GM18508 (cell line): Measurements from ENCODE around the gene CSE1L.
"Not testable (repeated sequence)": the region's sequence is repeated elsewhere in the genome, so short reads cannot be mapped to it uniquely, and the experiment has no call there.

Source experiments
- ATAC-seq: cut with Tn5 transposase; IDR thresholded peaks from one replicate; pipeline ENCODE4 v1.9.1; 2021; ENCODE audit warnings: moderate number of reproducible peaks; ENCODE audit not compliant: insufficient read depth, unreplicated experiment

Gene CSE1L

GRCh38 chr20:49054056-49054643, 8.0 kb downstream of the CSE1L start:
- ATAC-seq = no peak

GRCh38 chr20:49063279-49063678, 17.2 kb downstream of the CSE1L start:
- ATAC-seq = no peak

- no peak for ATAC-seq
Observed at GRCh38 chr20:49074521-49074920, 28.4 kb downstream of the CSE1L start.

- no peak for ATAC-seq
Observed at GRCh38 chr20:49078310-49078709, 32.2 kb downstream of the CSE1L start.

- ATAC-seq = not testable (repeated sequence)
Observed at GRCh38 chr20:49082295-49082694, 36.2 kb downstream of the CSE1L start.

GRCh38 chr20:49091104-49091503, 45.0 kb downstream of the CSE1L start:
- ATAC-seq = no peak

- no peak for ATAC-seq
Observed at GRCh38 chr20:49091762-49092161, 45.6 kb downstream of the CSE1L start.

GRCh38 chr20:49096203-49096730, 50.2 kb downstream of the CSE1L start:
- no peak for ATAC-seq

GRCh38 chr20:49097159-49097558, 51.0 kb downstream of the CSE1L start:
- ATAC-seq = no peak

GRCh38 chr20:49098136-49098535, 52.0 kb downstream of the CSE1L start:
- ATAC-seq = no peak

- no peak for ATAC-seq
Observed at GRCh38 chr20:49099011-49099410, 52.9 kb downstream of the CSE1L start.

GRCh38 chr20:49100292-49100691, 54.2 kb downstream of the CSE1L start:
- ATAC-seq = not testable (repeated sequence)

- ATAC-seq = no peak
Observed at GRCh38 chr20:49100972-49101371, 54.9 kb downstream of the CSE1L start.

- no peak for ATAC-seq
Observed at GRCh38 chr20:49103019-49103418, 56.9 kb downstream of the CSE1L start.

- no peak for ATAC-seq
Observed at GRCh38 chr20:49103647-49104364, 57.7 kb downstream of the CSE1L start.

GRCh38 chr20:49104365-49104648, 58.2 kb downstream of the CSE1L start:
- ATAC-seq = no peak

GRCh38 chr20:49104979-49105547, 59.0 kb downstream of the CSE1L start:
- not testable (repeated sequence) for ATAC-seq

- no peak for ATAC-seq
Observed at GRCh38 chr20:49106328-49106727, 60.2 kb downstream of the CSE1L start.

- no peak for ATAC-seq
Observed at GRCh38 chr20:49110767-49111694, 64.9 kb downstream of the CSE1L start.

GRCh38 chr20:49112596-49113274, 66.6 kb downstream of the CSE1L start:
- no peak for ATAC-seq
